ENCODE results near the gene TRIM6. TPM values are rescaled to one million over a fixed set of nuclear protein-coding genes. Genes with fewer than 3 reads are reported as not detected.
"Not testable (repeated sequence)": the region's sequence is repeated elsewhere in the genome, so short reads cannot be mapped to it uniquely, and the experiment has no call there.

Gene TRIM6
- total RNA-seq, 2 donors from 2014 or later, result 1.1 to 1.2 TPM

- peak; percentile 78 for DNase-seq
- peak; percentile 74 to 86 for ATAC-seq
- intact Hi-C loops (cut with DNase I), result no loop called here
Measured at GRCh38 chr11:5600374-5600851, 4.0 kb downstream of the TRIM6 start.

- intact Hi-C loops (cut with DNase I); DNase-seq; ATAC-seq: not testable (repeated sequence)
Measured at GRCh38 chr11:5602791-5603190, 6.4 kb downstream of the TRIM6 start.

- ATAC-seq (peak in 1 of 2 donors; percentile 65), DNase-seq (no peak)
- intact Hi-C loops (cut with DNase I), result no loop called here
Measured at GRCh38 chr11:5603326-5603725, 6.9 kb downstream of the TRIM6 start.

- ATAC-seq (no peak), DNase-seq (no peak)
- intact Hi-C loops (cut with DNase I), result no loop called here
Measured at GRCh38 chr11:5604896-5605295, 8.5 kb downstream of the TRIM6 start.

- ATAC-seq, result no peak
- intact Hi-C loops (cut with DNase I), result no loop called here
Measured at GRCh38 chr11:5605849-5606248, 9.4 kb downstream of the TRIM6 start.

GRCh38 chr11:5608808-5609207, 12.4 kb downstream of the TRIM6 start:
- DNase-seq (no peak), ATAC-seq (no peak)
- intact Hi-C loops (cut with DNase I), result no loop called here

More at GRCh38 chr11:5605849-5606248, 9.4 kb downstream of the TRIM6 start:
- DNase-seq, result no peak

GRCh38 chr11:5610446-5610845, 14.0 kb downstream of the TRIM6 start:
- DNase-seq (no peak), ATAC-seq (no peak)
- intact Hi-C loops (cut with DNase I), result no loop called here

GRCh38 chr11:5611627-5612026, 15.2 kb downstream of the TRIM6 start:
- ATAC-seq, result no peak
- intact Hi-C loops (cut with DNase I), result no loop called here

GRCh38 chr11:5618807-5619206, 22.4 kb downstream of the TRIM6 start:
- no peak for ATAC-seq
- intact Hi-C loops (cut with DNase I), result no loop called here
- no peak for DNase-seq

More at GRCh38 chr11:5611627-5612026, 15.2 kb downstream of the TRIM6 start:
- DNase-seq, result no peak

GRCh38 chr11:5620651-5621521, 24.4 kb downstream of the TRIM6 start:
- intact Hi-C loops (cut with DNase I), result no loop called here
- DNase-seq, result no peak
- peak in 1 of 2 donors; percentile 60 for ATAC-seq

GRCh38 chr11:5621580-5621979, 25.1 kb downstream of the TRIM6 start:
- intact Hi-C loops (cut with DNase I), result no loop called here
- DNase-seq, result no peak
- no peak for ATAC-seq

GRCh38 chr11:5622802-5623201, 26.4 kb downstream of the TRIM6 start:
- ATAC-seq, result no peak
- no peak for DNase-seq
- intact Hi-C loops (cut with DNase I), result no loop called here

GRCh38 chr11:5624489-5625279, 28.2 kb downstream of the TRIM6 start, which contains the start of gene TRIM34:
Gene TRIM34 (plus strand): TSS chr11:5625001. CDS start chr11:5632332, 7,331 bp downstream.
- ATAC-seq, result peak; percentile 95 to 97
- intact Hi-C loops (cut with DNase I), result no loop called here
- DNase-seq, result peak; percentile 47

GRCh38 chr11:5625281-5625680, 28.8 kb downstream of the TRIM6 start:
- intact Hi-C loops (cut with DNase I), result no loop called here
- ATAC-seq (peak in 1 of 2 donors; percentile 11), DNase-seq (no peak)

- ATAC-seq (no peak), DNase-seq (no peak)
- intact Hi-C loops (cut with DNase I), result no loop called here
Measured at GRCh38 chr11:5626196-5626595, 29.8 kb downstream of the TRIM6 start.

- intact Hi-C loops (cut with DNase I), result no loop called here
- ATAC-seq (no peak), DNase-seq (no peak)
Measured at GRCh38 chr11:5631417-5631816, 35.0 kb downstream of the TRIM6 start.

- intact Hi-C loops (cut with DNase I), result no loop called here
- no peak for ATAC-seq
Measured at GRCh38 chr11:5631969-5632635, 35.7 kb downstream of the TRIM6 start.

GRCh38 chr11:5639953-5640352, 43.5 kb downstream of the TRIM6 start:
- DNase-seq (no peak), ATAC-seq (no peak)
- intact Hi-C loops (cut with DNase I), result no loop called here

More at GRCh38 chr11:5631969-5632635, 35.7 kb downstream of the TRIM6 start:
- DNase-seq, result no peak

- ATAC-seq, result no peak
- DNase-seq, result no peak
- intact Hi-C loops (cut with DNase I), result no loop called here
Measured at GRCh38 chr11:5643585-5643984, 47.1 kb downstream of the TRIM6 start.
